Ecto neural progenitor cell (in vitro differentiated cells): Measurements from ENCODE around the gene HS3ST4.

ENCODE experiments used
- DNase-seq: peaks from one replicate; pipeline ENCODE4 v3.0.0-alpha.2; 2018; ENCODE audit warnings: low spot score

The HS3ST4 gene

GRCh38 chr16:25894093-25894492 lies 202.3 kb downstream of the HS3ST4 start:
- no peak for DNase-seq

DNA sequence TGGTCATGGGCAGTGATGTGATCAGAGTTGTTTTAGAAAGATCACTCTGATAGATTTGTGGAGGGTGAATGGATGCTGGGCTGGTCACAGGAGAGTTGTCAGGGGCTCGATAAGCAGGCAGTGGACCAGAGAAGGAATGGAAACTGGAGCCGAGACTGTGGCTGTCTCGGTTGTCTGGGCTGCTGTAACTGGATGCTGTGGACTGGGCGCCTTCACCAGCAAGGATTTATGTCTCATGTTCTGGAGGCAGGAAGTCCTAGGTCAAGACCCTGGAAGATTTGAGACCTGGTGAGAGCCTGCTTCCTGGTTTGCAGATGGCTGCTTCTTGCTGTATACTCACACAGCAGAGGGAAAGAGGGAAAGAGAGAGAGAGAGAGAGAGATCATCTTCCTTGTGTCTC lies 203.6 kb downstream of the HS3ST4 start:
- no peak for DNase-seq

DNA sequence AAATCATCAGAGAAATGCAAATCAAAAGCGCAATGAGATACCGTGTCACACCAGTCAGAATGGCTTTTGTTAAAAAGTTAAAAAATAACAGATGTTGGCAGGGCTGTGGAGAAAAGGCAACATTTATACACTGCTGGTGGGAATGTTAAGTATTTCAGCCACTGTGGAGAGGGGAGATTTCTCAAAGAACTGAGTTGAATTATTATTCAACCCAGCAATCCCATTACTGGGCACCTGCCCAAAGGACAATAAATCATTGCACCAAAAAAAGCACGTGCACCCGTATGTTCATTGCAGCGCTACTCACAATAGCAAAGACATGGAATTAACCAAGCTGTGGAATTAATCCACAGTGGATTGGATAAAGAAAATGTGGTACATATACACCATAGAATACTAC lies 204.7 kb downstream of the HS3ST4 start:
- DNase-seq = no peak

DNA sequence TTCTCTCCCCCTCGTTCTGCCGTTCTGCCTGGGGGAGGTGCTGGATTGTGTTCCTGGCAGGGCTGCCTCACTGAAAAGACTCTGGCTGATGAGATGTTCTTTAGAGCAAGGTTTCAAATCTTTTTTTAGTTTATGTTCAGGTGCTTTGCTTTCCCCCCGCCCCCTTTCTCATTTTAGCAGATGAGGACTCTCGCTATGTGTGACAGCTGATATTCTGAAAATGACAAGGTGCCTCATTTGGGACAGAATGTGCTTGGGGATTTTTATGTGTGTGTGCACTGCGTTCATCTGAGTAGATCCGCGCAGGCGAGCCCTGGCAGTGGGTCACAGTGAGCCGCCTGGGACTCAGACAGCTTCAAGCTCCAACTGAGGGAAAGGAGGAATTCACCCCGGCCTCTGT lies 205.9 kb downstream of the HS3ST4 start:
- DNase-seq = no peak

DNA sequence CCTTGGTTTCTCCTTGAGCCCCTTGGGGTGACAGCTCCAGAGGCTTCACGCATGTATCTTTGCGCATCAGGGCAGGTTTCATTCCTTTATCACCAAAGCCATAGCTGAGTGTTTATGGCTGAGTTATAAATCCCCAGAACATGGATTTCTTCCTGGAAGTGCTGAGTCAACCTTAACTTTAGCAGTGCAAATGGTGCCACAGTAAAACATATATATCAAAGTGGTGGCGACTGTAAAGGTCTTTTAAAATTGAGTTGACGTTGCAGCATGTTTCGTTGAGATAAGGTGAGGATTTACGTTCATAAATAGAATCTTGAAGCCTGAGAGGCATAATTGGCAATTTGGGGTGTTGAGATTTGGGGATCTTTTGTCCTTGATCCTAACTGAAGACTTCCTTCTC lies 214.1 kb downstream of the HS3ST4 start:
- no peak for DNase-seq

GRCh38 chr16:25910971-25911370 lies 219.2 kb downstream of the HS3ST4 start:
- DNase-seq = no peak

GRCh38 chr16:25912321-25912720 lies 220.6 kb downstream of the HS3ST4 start:
- no peak for DNase-seq

DNA sequence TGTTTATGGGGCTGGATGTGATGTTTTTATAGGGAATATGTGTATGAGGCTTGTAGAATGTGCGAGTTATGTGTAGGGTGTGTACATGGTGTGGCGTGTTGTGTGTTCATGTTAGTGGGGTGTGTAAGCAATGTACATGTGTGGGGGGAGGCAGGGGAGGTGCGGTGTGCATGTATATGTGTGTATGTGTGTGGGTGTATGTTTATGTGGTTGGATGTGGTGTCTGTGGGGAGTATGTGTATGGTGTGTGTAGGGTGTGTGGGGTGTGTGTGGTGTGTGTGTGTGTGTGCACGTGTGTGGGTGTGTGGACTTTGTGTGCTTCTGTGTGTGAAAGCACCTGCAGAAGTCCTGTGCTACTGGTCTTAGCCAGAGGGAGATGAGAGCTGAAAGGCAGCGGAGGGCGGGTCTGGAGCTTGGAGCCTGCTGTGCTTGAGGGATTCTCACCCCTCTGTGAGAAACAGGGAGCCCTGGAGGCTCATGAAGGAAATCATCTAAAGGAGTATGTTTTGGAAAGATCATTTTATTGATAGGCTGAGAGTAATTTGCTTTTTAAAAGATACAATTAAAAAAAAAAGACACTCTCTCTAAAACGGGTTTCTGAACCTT lies 222.7 kb downstream of the HS3ST4 start:
- no peak for DNase-seq

DNA sequence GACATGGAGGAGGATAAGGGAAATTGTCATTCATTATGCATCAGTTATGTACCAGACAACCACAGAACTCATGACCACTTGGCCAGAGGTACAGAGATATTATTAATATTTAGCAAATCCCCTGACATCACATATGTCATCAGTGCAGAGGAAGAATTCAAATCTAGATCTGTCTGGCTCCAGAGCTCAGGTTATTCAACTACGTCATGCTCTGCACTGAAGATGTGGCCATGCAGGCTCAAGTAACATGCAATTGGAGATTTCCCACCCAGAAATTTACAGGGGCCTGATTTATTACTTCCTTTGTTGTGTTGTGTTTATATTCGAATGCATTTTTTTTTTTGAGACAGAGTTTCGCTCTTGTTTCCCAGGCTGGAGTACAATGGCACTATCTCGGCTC lies 224.3 kb downstream of the HS3ST4 start:
- DNase-seq = no peak

DNA sequence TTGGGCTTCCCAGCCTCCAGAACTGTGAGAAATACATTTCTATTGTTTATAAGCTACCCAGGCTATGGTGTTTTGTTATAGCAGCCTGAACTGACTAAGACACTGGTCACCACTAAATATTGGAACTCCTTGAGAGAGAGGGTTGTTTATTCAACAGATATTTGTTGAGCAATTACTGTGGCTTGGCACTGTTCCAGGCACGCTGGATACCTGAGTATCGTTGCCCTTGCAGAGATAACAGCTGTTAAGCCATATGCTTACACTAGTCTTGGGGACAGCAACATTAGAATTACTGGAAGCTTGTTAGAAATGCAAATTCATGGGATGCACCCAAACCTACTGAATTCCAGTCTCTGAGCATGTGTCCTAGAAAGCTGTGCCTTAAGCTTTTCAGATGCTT lies 230.7 kb downstream of the HS3ST4 start:
- no peak for DNase-seq

- DNase-seq = peak; percentile 50
These were observed 233.7 kb downstream of the HS3ST4 start for GRCh38 chr16:25925421-25925820.

DNA sequence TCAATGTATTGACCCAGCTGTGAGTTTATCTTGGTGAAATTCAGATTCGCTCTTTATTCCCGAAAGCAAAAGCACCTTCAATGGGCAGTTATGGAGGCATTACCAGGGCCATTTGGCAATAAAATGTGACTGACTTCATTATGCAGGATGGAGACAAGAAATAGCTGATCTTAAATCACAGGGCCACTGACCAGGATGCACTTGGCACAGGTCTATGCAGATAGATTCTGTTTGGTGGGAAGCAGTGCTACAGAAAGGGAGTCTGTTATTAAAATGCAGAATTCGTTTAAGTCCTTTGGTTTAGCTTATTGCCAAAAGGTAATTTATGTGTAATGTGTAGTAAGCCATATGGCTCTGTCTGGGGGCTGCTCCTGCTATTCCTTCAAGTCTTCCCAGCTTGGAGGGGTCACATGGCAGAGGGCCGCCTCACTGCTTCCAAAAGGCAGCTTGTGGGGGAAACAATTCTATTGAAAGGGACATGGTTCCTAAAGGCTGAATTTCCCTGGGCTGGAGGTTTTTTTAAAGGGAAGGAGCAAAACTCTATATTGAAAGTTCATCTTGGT lies 239.8 kb downstream of the HS3ST4 start:
- no peak for DNase-seq

- no peak for DNase-seq
These were observed 250.2 kb downstream of the HS3ST4 start for GRCh38 chr16:25941800-25942499.

GRCh38 chr16:25950586-25951281 lies 259.0 kb downstream of the HS3ST4 start:
- peak; percentile 77 for DNase-seq

DNA sequence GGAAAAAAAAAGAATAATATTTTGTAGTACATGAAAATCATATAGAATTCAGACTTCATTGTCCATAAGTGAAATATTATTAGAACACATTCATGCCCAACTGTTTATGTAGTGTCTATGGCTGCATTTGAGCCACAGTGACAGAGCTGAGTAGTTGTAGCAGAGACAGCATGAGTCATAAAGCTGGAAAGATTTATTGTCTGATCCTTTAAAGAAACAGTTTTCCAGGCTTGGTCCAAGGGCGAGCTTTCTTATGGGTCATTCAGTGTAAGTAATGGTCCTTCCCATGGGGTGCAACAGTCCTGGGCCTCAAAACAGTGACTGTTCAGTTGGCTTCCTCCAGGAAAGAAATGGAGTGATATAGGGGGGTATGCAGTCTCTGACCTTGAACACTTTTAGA lies 260.2 kb downstream of the HS3ST4 start:
- DNase-seq = no peak

DNA sequence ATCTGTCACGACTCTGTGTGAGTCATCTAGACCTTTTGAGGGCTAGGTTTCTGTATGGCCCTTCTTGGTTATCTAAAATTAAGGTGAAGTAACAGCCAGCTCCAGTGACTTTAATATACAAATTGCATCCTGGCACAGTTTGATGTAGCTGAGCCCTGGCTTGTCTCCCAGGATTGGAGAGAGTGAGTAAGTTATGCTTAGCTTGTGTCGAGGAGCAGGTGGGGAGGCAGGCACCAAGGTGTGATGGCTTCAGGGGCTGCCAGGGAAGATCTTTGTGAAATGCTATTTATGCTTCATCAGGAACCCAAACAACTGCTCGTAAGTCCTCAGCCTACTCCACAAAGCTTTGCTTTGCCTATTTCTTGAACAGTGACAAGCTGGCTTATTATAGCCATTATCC lies 261.2 kb downstream of the HS3ST4 start:
- no peak for DNase-seq

DNA sequence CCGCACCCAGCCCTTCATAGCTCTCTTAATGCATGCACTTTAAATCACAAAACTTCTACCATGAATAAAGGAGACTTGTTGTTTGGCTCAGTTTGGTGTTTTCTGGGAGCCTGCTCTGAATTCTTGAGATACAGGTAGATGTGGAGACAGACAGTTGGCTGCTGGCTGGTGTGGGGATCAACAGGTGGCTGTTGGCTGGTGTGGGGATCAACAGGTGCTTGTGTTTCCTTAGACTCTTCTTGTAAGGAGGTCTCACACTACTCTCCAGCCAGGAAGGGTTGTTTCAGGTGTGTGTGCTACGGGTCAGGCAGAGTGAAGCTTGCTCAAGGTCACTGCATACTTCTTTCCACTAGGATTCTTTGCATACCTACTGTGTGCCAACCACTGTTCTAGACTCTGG lies 265.9 kb downstream of the HS3ST4 start:
- no peak for DNase-seq

DNA sequence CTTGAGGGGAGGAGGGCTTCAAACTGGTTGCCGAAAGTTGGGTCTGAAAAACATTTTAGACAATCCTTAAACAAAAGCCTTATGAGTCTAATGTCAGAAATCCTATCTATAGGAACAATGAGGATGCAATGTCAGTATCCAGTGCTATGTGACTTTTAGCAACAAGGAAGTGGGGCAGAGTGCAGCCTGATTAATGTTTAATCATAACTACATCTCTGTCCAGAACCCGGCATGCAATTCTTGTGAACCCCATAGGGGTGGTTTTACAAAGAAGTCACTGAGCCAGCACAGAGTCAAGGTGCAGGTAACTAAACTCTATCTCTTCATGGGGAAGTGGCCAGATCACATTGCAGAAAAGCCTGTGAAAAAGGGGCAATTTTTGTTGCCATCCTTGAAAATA lies 267.5 kb downstream of the HS3ST4 start:
- no peak for DNase-seq

DNA sequence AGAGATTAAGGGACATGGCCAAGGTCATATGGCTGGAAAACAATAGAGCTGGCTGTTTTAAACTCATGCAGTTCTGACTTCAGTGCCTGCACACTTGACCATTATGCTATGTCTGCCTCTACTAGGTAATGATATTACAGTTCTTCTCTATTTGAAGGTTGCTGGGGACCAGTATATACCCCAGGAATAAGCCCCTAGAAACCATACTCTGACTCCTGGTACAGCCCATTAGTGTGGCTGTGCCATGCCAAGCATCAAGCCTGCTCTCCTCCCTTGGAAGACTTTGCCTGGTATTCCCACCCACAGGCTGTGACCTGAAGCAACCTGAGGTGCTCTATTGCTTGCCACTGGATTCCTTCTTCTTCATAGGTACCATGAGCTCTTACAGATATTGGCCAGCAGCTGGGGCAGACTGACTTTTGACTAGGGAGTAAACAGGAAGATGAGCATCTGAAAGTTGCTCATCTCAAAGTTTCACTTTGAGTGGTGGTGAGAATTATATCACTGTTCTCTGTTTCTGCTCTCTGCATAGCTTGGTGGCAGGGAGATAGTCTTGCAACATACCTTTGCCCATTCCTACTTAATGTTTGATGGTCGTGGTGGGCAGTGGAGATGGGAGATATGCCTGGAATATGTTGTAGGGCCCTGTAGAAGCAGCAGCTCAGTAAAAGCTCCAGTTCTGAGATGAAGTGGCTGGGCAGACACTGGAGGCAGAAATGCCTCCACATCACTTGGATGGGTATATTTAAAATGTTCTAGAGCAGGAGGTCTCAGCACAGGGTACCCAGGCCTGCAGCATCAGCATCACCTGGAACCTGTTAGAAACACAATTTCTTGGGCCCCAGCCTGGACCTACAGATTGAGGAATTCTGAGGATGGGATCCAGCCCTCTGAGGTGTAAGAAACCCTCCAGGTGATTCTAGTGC lies 274.7 kb downstream of the HS3ST4 start:
- DNase-seq = no peak

DNA sequence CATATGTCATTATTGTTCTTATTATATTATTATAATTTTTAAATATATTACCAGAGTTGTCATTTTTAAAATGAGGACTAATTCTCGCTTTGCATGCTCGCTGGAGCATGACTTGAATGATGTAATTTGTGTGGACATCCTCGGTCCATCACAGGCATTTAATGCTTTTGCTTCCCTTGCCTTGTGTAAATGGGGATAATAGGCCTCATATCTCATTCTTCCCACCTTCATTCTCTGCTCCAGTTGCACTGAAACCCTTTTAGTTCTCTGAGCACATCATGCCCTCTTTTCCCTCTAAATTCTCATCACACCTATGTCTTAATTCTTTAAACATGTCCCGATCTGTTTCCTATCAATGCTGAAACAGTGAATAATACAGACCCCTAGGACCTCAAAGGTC lies 285.4 kb downstream of the HS3ST4 start:
- DNase-seq = no peak

DNA sequence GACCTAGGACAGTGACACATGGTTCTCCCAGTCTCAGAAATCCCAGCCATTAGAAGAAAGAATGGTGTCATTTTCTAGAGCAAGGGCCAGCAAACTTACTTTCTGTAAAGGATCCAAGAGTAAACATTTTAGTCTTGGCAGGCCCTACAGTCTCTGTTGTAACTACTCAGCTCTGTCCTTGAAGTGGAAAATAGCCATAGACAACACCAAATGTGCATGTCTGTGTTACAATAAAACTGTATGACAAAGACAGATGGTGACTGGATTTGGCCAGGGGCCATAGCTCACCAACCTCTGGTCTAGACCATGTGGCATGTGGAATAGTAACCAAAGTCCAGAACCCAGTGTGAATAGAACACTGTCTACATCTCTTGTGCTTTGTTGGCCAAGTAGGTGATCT lies 286.5 kb downstream of the HS3ST4 start:
- DNase-seq = no peak

GRCh38 chr16:25988084-25988483 lies 296.3 kb downstream of the HS3ST4 start:
- DNase-seq = no peak
